ENCODE measurements around the gene CRHR1.

The CRHR1 gene

DNA sequence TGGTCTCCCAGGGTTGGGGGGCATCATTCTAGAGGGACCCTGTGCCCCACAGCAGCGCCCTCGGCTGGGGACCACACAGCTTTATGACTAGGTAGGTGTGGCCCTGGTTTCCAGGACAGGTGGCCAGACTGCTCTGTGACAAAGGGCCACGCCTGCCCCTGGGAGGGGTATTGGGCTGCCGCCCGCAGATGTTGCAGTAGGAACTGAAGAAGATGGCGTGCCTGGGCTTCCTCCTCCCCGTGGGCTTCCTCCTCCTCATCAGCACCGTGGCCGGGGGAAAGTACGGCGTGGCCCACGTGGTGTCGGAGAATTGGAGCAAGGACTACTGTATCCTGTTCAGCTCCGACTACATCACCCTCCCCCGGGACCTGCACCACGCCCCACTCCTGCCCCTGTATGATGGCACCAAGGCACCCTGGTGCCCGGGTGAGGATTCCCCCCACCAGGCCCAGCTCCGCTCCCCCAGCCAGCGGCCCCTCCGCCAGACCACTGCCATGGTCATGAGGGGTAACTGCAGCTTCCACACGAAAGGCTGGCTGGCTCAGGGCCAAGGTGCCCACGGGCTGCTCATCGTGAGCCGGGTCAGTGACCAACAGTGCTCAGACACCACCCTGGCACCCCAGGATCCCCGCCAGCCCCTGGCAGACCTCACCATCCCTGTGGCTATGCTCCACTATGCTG lies 60.7 kb downstream of the CRHR1 start, which contains the start of gene SPPL2C:
TSS of gene SPPL2C (plus strand) at position 187 of the 681 bp plus-strand sequence. CDS start at position 213, 26 bp downstream.
- Histone ChIP-seq H3K79me2 (ENCODE audit: low read length) (no peaks in the 10 kb centered on the region), H3K4me2 (ENCODE audit: low read length) (no peak within 1 kb of the TSS), H3K27me3 (ENCODE audit: low read depth, low read length) (no peaks in the 10 kb centered on the region), H3K9me3 (ENCODE audit: insufficient read depth, low read length) (no peaks in the 10 kb centered on the region), H3K27ac (ENCODE audit: low read length) (no peak within 1 kb of the TSS), H2AFZ (ENCODE audit: low read depth, low read length) (no peak within 1 kb of the TSS), H4K20me1 (ENCODE audit: insufficient read depth, low read length) (no peaks in the 10 kb centered on the region), H3K4me1 (ENCODE audit: low read length) (no peaks in the 10 kb centered on the region), H3K9ac (ENCODE audit: low read length) (no peak within 1 kb of the TSS), H3K4me3 (ENCODE audit: low read length) (no peak within 1 kb of the TSS), H3K36me3 (replicated peaks; ENCODE audit: low read depth, low read length) (no peaks in the 10 kb centered on the region)
- TF ChIP-seq EZH2phosphoT487 (IDR thresholded peaks at IDR 0.05; ENCODE audit: low read depth), result no peak
- TF ChIP-seq CTCF (IDR thresholded peaks at IDR 0.05; ENCODE audit: low read depth, low read length), result no peak

DNA sequence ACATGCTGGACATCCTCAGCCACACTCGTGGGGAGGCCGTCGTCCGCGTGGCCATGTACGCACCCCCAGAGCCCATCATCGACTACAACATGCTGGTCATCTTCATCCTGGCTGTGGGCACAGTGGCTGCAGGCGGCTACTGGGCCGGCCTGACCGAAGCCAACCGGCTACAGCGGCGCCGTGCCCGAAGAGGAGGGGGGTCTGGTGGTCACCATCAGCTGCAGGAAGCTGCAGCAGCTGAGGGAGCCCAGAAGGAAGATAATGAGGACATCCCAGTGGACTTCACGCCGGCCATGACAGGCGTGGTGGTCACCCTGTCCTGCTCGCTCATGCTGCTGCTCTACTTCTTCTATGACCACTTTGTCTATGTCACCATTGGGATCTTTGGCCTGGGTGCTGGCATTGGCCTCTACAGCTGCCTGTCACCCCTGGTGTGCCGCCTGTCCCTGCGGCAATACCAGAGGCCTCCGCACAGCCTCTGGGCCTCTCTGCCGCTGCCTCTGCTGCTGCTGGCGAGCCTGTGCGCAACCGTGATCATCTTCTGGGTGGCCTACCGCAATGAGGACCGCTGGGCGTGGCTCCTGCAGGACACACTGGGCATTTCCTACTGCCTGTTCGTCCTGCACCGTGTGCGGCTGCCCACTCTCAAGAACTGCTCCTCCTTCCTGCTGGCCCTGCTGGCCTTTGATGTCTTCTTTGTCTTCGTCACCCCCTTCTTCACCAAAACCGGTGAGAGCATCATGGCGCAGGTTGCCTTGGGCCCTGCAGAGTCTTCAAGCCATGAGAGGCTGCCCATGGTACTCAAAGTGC lies 61.5 kb downstream of the CRHR1 start:
- Histone ChIP-seq H3K79me2 (ENCODE audit: low read length) (no peaks in the 10 kb centered on the region), H3K27ac (ENCODE audit: low read length) (no peak overlapping the region)

GRCh38 chr17:45846223-45846622 lies 62.1 kb downstream of the CRHR1 start:
- Histone ChIP-seq H3K4me3 (ENCODE audit: low read length) (no peak overlapping the region), H3K9me3 (ENCODE audit: insufficient read depth, low read length) (no peaks in the 10 kb centered on the region), H4K20me1 (ENCODE audit: insufficient read depth, low read length) (no peaks in the 10 kb centered on the region), H3K36me3 (replicated peaks; ENCODE audit: low read depth, low read length) (no peaks in the 10 kb centered on the region), H3K79me2 (ENCODE audit: low read length) (no peaks in the 10 kb centered on the region), H3K27me3 (ENCODE audit: low read depth, low read length) (no peaks in the 10 kb centered on the region), H3K4me2 (ENCODE audit: low read length) (no peak overlapping the region), H2AFZ (ENCODE audit: low read depth, low read length) (no peak overlapping the region), H3K27ac (ENCODE audit: low read length) (no peak overlapping the region), H3K9ac (ENCODE audit: low read length) (no peak overlapping the region), H3K4me1 (ENCODE audit: low read length) (no peaks in the 10 kb centered on the region)
- TF ChIP-seq CTCF (IDR thresholded peaks at IDR 0.05; ENCODE audit: low read depth, low read length) (no peak), EZH2phosphoT487 (IDR thresholded peaks at IDR 0.05; ENCODE audit: low read depth) (no peak)

More for the DNA sequence above, 61.5 kb downstream of the CRHR1 start:
- no peak for TF ChIP-seq CTCF (IDR thresholded peaks at IDR 0.05; ENCODE audit: low read depth, low read length)
- H3K9ac ChIP-seq (ENCODE audit: low read length), result no peak overlapping the region
- no peaks in the 10 kb centered on the region for H4K20me1 ChIP-seq (ENCODE audit: insufficient read depth, low read length)
- no peak overlapping the region for H2AFZ ChIP-seq (ENCODE audit: low read depth, low read length)
- no peak overlapping the region for H3K4me3 ChIP-seq (ENCODE audit: low read length)
- H3K36me3 ChIP-seq (replicated peaks; ENCODE audit: low read depth, low read length), result no peaks in the 10 kb centered on the region
- H3K27me3 ChIP-seq (ENCODE audit: low read depth, low read length), result no peaks in the 10 kb centered on the region
- no peaks in the 10 kb centered on the region for H3K9me3 ChIP-seq (ENCODE audit: insufficient read depth, low read length)
- H3K4me1 ChIP-seq (ENCODE audit: low read length), result no peaks in the 10 kb centered on the region
- no peak overlapping the region for H3K4me2 ChIP-seq (ENCODE audit: low read length)

DNA sequence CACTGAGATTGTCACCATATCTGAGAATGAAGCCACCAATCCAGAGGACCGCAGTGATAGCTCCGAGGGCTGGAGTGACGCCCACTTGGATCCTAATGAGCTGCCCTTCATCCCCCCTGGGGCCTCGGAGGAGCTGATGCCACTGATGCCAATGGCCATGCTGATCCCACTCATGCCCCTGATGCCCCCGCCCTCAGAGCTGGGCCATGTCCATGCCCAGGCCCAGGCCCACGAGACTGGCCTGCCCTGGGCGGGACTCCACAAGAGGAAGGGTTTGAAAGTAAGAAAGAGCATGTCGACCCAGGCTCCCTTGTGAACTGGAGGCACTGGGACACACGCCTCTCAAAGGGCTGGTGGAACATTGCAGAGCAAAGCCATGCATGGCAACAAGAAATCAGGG lies 62.5 kb downstream of the CRHR1 start:
- H3K4me1 ChIP-seq (ENCODE audit: low read length), result no peaks in the 10 kb centered on the region

More for the DNA sequence above, 62.5 kb downstream of the CRHR1 start:
- Histone ChIP-seq H3K4me3 (ENCODE audit: low read length) (no peak overlapping the region), H3K9ac (ENCODE audit: low read length) (no peak overlapping the region), H3K27ac (ENCODE audit: low read length) (no peak overlapping the region), H3K4me2 (ENCODE audit: low read length) (no peak overlapping the region), H3K27me3 (ENCODE audit: low read depth, low read length) (no peaks in the 10 kb centered on the region), H3K9me3 (ENCODE audit: insufficient read depth, low read length) (no peaks in the 10 kb centered on the region), H3K79me2 (ENCODE audit: low read length) (no peaks in the 10 kb centered on the region), H3K36me3 (replicated peaks; ENCODE audit: low read depth, low read length) (no peaks in the 10 kb centered on the region), H2AFZ (ENCODE audit: low read depth, low read length) (no peak overlapping the region), H4K20me1 (ENCODE audit: insufficient read depth, low read length) (no peaks in the 10 kb centered on the region)
- TF ChIP-seq CTCF (IDR thresholded peaks at IDR 0.05; ENCODE audit: low read depth, low read length) (no peak), EZH2phosphoT487 (IDR thresholded peaks at IDR 0.05; ENCODE audit: low read depth) (no peak)

All from OCI-LY3 (cell line).